IgD-negative memory B cell (primary cell): ENCODE results near the gene FHL3. TPM values are rescaled to one million over a fixed set of nuclear protein-coding genes. Genes with fewer than 3 reads are reported as not detected.

Experiments used
- H3K27ac Mint-ChIP-seq, 3 donors: one replicate each; pipeline ENCODE4 v1.8.0; 2020 to 2022; ENCODE audit warnings: mild to moderate bottlenecking in 3 of 3, mixed read lengths in 3 of 3, moderate library complexity in 1 of 3
- H3K27me3 Mint-ChIP-seq: one replicate; pipeline ENCODE4 v1.8.0; 2021; ENCODE audit warnings: mixed read lengths
- H3K36me3 Mint-ChIP-seq: one replicate; pipeline ENCODE4 v1.8.0; 2020; ENCODE audit warnings: mild to moderate bottlenecking, mixed read lengths
- H3K4me1 Mint-ChIP-seq, 3 donors: one replicate each; pipeline ENCODE4 v1.8.0; 2020 to 2022; ENCODE audit warnings: mixed read lengths in 3 of 3, mild to moderate bottlenecking in 1 of 3
- H3K4me3 Mint-ChIP-seq, 4 donors: one replicate each; pipeline ENCODE4 v1.8.0; 2020 to 2022; ENCODE audit warnings: mild to moderate bottlenecking in 4 of 4, mixed read lengths in 4 of 4, moderate library complexity in 3 of 4
- H3K9me3 Mint-ChIP-seq, 3 donors: one replicate each; pipeline ENCODE4 v1.8.0; 2020 to 2021; ENCODE audit warnings: mixed read lengths in 3 of 3, mild to moderate bottlenecking in 1 of 3
- polyA plus RNA-seq: library from polyadenylated mRNA; unstranded; fragments of 300-500 nt; fragmentation: Illumina TruSeq; gene quantifications from one replicate; pipeline ENCODE4 v1.2.3, GENCODE V29; 2021

The FHL3 gene, protein sequence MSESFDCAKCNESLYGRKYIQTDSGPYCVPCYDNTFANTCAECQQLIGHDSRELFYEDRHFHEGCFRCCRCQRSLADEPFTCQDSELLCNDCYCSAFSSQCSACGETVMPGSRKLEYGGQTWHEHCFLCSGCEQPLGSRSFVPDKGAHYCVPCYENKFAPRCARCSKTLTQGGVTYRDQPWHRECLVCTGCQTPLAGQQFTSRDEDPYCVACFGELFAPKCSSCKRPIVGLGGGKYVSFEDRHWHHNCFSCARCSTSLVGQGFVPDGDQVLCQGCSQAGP
- polyA plus RNA-seq, result 1.7 TPM

DNA sequence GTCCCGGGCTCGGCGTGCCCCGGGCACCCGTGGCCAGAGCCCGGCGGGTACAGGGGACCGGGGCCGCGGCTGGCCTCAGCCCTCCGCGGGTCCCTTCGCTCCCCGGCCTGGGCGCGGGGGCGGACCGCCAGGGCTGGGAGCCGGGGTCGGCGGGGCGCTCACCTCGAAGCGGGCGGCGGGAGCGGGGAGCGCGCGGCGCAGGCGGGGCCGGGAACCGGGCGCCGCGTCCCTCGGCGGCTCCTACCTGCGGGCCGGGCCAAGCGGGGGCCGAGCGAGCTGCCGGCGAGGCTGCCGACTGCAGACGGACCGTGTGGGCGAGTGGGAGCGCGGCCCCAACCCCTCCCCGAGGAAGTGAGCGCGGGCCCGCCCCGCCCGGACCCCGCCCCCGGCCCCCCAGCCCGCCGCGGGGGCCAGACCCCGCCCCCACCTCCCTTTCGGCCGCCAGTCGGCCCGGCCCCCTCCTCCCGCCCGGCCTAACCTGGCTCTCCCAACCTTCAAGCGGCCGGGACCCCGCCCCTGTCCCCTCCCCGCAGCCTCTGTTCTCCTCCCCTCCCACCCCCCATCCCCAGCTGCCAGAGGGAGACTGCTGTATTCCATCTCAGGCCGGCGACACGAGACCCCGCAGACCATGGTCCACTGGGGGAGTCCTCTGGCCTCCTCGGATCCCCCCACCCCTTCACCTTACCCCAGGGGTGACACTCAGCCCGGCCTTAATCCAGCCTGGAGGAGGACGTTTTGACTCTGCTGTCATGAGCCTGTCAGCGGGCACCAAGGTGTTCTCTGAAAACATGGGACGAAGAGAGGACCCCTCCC is at the start of gene FHL3:
Gene FHL3 (minus strand): TSS at position 320 of the 813 bp plus-strand sequence. CDS start 6,102 bp downstream, outside the sequence.
- Mint-ChIP-seq H3K27ac (peak within 1 kb of the TSS in 2 of 3 donors; percentile 13 to 19), H3K4me1 (peaks cover 0 to 7% (median 4%) of the 10 kb centered on the region in 3 donors), H3K36me3 (no peaks in the 10 kb centered on the region), H3K9me3 (no peaks in the 10 kb centered on the region), H3K4me3 (peak within 1 kb of the TSS; percentile 81 to 90 (median 85)), H3K27me3 (peaks cover 19% of the 10 kb centered on the region)

DNA sequence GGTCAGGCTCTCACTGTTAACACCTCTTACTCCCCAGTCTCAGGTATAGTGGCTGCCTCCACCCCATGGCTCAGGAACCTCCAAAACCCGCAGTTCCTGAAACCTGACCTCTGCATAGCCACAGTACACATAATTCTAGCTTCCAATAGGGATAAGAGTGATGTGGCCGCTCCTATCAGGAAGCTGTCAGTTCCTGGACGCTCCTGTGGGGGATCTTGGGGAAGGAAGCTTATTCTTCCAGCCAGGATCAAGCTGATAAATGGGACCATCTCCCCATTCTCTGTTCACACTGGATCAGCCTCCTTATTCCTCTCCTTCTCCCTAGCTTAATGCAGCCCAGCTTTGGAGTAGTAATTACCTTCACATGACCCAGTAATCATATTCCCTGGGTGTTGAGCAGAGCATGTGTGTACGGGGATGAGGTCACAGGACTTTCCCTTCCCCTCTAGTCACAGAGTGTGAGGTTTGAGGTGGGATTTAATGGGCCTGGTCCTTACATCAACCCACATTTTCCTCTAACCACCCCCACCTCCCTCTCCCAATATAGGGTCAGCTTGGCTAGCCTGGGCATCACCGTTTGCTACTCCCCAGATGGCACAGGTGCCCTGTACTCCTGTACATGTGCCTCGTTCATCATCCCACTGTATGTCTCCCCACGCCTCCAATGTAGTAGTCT is 48.2 kb upstream of the FHL3 start:
- no peak overlapping the region for H3K4me3 Mint-ChIP-seq
- no peaks in the 10 kb centered on the region for H3K27me3 Mint-ChIP-seq
- peaks cover 19 to 21% (median 20%) of the 10 kb centered on the region in 3 donors for H3K4me1 Mint-ChIP-seq
- no peaks in the 10 kb centered on the region for H3K9me3 Mint-ChIP-seq
- H3K27ac Mint-ChIP-seq, result peak overlapping the region in 1 of 3 donors; percentile 25
- no peaks in the 10 kb centered on the region for H3K36me3 Mint-ChIP-seq

DNA sequence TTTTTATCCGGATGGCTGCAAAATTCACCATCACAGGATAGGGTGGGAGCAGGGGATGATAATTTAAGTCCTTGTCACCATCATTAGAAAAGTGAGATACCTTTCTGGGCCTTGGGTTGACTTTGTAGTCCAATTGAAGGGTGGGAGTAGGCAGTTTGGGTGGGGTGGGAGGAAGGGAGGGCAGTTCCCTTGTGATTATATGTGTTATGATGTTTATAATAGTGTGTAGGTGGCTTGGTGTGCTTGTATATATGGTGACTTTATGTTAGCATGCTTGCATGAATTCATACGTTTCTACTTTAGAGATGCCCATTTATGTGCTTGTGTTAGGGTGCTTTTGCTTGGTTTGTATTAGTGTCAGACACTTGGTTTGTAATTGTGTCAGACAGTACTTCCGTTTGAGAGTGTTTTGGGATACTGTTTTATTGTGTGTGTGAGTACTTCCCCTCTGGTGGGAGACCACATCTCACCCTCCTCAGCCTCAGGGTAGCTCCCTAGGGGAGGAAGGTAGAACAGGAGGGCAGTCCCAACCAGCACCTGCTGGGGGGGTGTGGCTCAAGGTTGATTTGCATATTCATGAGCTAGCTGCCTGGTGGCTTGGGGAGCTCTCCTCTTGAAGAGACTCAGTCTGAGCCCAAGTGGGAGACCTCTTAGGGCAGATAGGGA is 47.6 kb upstream of the FHL3 start:
- no peaks in the 10 kb centered on the region for H3K27me3 Mint-ChIP-seq
- H3K36me3 Mint-ChIP-seq, result no peaks in the 10 kb centered on the region
- H3K9me3 Mint-ChIP-seq, result no peaks in the 10 kb centered on the region
- peak overlapping the region in 3 of 4 donors; percentile 5 to 76 (median 34) for H3K4me3 Mint-ChIP-seq
- peaks cover 19 to 21% (median 20%) of the 10 kb centered on the region in 3 donors for H3K4me1 Mint-ChIP-seq
- H3K27ac Mint-ChIP-seq, result peak overlapping the region in 2 of 3 donors; percentile 8 to 68

DNA sequence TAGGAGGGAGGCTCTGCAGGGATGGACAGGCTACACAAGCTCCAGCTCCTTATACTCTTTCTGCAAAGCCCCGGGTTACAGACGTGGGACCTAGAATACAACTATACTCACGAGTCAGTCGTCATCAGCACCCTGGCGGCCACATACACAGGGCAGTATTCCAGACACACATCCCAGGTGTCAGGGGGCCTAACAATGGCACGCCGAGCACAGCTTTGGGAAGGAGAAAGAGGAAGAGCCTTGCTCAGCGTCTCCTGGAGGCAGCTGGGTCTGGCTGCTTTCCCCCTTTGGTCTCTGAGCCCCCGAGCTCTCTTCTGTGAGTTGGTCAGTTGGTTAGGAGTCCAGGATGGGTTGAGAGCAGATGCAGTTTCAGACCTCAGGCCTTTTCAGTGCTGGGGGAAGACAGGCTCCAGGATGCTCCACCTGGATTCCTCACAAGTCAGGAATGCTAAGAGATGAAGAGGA is 45.8 kb upstream of the FHL3 start:
- Mint-ChIP-seq H3K4me1 (peaks cover 19 to 21% (median 20%) of the 10 kb centered on the region in 3 donors), H3K9me3 (no peaks in the 10 kb centered on the region), H3K27me3 (peaks cover 1% of the 10 kb centered on the region), H3K36me3 (no peaks in the 10 kb centered on the region), H3K4me3 (no peak overlapping the region), H3K27ac (no peak overlapping the region)

DNA sequence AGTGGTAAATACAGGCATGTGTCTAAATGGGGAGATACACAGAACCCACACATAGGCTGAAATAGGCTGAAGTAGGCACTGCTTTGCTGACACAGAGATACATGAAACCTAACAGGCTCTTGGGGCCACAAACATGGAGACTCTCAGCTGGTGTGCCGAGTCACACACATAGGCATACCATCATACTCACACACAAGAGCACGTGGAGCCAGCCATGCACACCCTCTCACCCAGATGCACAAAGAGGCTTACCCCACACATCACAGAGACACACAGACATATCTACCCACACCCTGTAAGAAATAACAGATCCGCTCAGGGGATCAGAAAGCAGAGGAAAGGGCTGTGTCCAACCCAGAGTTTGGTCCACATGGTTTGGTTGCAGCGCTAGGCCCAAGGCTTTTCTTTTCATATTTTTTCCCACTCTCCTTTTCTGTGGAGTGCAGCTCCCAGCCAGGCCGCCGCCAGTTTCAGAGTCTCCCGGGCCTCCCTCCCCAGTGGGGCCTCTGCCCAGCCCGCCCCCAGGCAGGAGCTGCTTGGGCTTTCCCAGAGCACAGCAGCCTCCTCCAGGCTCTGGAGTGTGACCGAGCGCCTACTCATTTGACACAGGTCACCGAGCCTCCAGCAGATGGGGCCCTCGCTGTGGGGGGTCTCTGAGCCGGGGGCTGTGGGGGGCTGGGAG is 45.2 kb upstream of the FHL3 start:
- Mint-ChIP-seq H3K27me3 (peaks cover 1% of the 10 kb centered on the region), H3K9me3 (no peaks in the 10 kb centered on the region), H3K4me3 (peak overlapping the region in 2 of 4 donors; percentile 28 to 51), H3K36me3 (no peaks in the 10 kb centered on the region), H3K4me1 (peaks cover 19 to 21% (median 20%) of the 10 kb centered on the region in 3 donors), H3K27ac (peak overlapping the region in 1 of 3 donors; percentile 16)

DNA sequence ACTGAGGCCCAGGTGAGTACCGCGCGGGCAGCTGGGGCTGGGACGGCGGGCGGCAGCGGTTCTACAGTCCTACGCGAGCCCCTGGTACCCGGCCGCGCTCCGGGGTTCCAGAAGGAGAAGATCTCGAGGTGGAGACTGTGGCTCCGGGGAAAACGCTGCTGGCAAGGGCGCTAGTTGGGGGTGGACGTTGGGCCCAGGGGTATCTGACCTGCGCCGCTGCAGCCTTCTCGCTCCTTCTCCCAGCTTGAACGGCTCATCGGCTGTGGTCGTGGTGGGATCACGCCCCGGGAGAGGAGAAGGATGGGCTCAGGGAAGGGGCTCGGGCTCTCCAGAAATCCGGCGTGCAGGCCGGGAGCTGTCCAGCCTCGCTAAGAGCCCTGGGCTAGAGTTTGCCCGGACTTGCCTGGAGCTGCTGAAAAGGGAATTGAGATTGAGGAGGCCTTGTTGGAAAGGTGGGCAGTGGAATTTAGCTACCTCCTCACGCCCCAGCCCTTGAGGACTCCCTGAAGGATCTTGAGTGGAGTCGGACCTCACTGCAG is 42.4 kb upstream of the FHL3 start:
- H3K36me3 Mint-ChIP-seq, result no peaks in the 10 kb centered on the region
- no peaks in the 10 kb centered on the region for H3K9me3 Mint-ChIP-seq
- peaks cover 20% of the 10 kb centered on the region for H3K27me3 Mint-ChIP-seq
- H3K4me1 Mint-ChIP-seq, result peaks cover 9 to 19% (median 15%) of the 10 kb centered on the region in 3 donors
- peak overlapping the region; percentile 74 to 89 (median 82) for H3K4me3 Mint-ChIP-seq
- H3K27ac Mint-ChIP-seq, result peak overlapping the region; percentile 78 to 81 (median 80)

DNA sequence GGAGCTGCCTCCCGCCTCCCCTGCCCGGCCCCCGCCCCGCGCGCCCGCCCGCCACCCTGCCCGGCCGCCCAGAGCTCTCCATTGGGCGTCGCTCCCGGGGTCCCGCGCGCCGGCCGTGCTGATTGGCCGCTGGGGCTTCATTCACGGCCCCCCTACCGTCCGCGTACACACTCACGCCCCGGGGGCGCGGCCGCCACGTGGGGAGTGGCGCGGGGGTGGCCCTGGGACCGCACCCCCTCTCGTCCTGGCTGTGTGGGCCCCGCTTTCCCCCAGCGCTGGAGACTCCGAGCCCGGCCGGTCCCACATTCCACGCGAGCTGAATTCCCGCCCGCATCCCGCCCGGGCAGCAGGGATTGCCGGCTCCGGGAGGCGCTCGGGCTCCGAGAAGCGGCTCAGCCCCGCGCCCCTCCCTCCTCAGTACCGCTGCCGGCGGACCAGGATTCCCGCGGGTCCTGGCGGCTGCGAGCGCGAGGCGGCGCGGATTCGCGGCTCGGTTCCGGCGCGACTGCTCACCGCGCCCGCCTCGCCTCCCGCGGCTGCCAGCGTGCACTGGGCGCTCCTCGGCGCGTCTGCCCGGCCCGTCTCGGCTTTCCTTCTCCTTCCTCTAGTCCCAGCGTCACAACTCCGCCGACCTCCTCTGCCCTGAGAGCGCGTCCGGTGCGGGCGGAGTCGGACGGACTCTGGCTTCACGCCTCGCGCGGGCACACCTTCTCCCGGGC is 41.7 kb upstream of the FHL3 start:
- Mint-ChIP-seq H3K4me3 (peak overlapping the region; percentile 74 to 89 (median 82)), H3K27ac (peak overlapping the region; percentile 78 to 81 (median 80)), H3K27me3 (peaks cover 24% of the 10 kb centered on the region), H3K4me1 (peaks cover 6 to 12% (median 8%) of the 10 kb centered on the region in 3 donors), H3K36me3 (no peaks in the 10 kb centered on the region), H3K9me3 (no peaks in the 10 kb centered on the region)

DNA sequence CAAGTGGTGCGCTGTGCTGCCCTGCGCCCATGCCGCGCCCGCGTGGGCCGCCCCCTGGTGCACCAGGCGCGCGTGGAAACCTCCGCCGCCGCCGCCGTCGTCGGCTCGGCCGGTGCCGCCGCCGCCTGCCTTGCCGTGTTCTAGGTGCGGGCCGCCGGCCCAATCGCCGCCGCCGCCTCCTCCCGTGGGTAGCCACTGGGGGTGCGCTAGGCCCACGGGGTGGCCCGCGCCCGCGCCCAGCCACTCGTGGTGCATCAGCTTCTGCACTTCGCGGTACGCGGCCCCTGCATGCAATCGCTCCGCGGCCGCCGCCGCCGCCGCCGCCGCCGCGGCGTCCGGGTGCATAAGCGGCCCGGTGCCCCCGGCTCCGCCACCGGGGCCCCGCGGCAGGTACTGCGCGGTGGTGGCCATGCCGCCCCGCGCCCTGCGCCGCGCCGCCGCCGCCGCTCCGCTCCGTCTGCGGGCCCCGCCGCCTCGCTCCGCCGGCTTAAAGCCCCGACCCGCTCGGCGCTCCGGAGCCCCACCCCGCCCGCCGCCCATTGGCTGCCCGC is 41.1 kb upstream of the FHL3 start, which contains the start of gene POU3F1:
Gene POU3F1 (minus strand): TSS at position 461 of the 551 bp plus-strand sequence. CDS start 50 bp downstream, at position 411.
- peak within 1 kb of the TSS; percentile 74 to 89 (median 82) for H3K4me3 Mint-ChIP-seq
- H3K9me3 Mint-ChIP-seq, result peaks cover 0 to 1% (median 0%) of the 10 kb centered on the region in 3 donors
- H3K4me1 Mint-ChIP-seq, result peaks cover 3 to 11% (median 5%) of the 10 kb centered on the region in 3 donors
- H3K27me3 Mint-ChIP-seq, result peaks cover 29% of the 10 kb centered on the region
- H3K27ac Mint-ChIP-seq, result peak within 1 kb of the TSS; percentile 78 to 81 (median 80)
- no peaks in the 10 kb centered on the region for H3K36me3 Mint-ChIP-seq

DNA sequence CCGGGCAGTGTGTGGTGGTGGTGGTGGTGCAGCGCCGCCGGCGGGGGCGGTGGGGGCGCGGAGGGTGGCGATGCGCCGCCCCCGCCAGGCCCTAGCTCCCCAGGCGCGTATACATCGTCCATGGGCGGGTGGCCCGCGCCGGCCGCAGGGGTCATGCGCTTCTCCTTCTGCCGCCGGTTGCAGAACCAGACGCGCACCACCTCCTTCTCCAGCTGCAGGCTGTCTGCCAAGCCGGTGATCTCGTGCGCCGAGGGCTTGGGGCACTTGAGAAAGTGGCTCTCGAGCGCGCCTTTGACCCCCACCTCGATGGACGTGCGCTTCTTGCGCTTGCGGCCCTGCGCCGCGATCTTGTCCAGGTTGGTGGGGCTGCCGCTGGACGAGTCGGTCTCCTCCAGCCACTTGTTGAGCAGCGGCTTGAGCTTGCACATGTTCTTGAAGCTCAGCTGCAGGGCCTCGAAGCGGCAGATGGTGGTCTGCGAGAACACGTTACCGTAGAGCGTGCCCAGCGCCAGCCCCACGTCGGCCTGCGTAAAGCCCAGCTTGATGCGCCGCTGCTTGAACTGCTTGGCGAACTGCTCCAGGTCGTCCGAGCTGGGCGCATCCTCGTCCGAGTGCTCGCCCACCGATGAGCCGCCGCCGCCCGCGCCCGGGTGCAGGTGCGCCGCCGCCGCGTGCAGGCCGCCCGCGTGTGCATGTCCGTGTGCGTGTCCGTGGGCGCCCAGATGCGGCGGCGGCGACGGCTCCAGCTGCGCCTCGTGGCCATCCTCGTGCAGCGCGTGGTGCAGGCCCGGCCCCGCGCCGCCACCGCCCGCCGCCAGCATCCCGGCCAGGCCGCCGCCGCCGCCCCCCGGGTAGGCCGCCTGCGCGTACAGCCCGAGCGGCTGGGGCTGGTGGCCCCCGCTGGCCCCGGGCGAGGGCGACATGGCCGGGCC is 40.4 kb upstream of the FHL3 start:
- H3K4me1 Mint-ChIP-seq, result peaks cover 3 to 11% (median 5%) of the 10 kb centered on the region in 3 donors
- peak overlapping the region in 3 of 4 donors; percentile 3 to 65 (median 50) for H3K4me3 Mint-ChIP-seq
- peaks cover 29% of the 10 kb centered on the region for H3K27me3 Mint-ChIP-seq
- H3K36me3 Mint-ChIP-seq, result no peaks in the 10 kb centered on the region
- H3K27ac Mint-ChIP-seq, result peak overlapping the region in 2 of 3 donors; percentile 32 to 63
- peaks cover 0 to 1% (median 0%) of the 10 kb centered on the region in 3 donors for H3K9me3 Mint-ChIP-seq

DNA sequence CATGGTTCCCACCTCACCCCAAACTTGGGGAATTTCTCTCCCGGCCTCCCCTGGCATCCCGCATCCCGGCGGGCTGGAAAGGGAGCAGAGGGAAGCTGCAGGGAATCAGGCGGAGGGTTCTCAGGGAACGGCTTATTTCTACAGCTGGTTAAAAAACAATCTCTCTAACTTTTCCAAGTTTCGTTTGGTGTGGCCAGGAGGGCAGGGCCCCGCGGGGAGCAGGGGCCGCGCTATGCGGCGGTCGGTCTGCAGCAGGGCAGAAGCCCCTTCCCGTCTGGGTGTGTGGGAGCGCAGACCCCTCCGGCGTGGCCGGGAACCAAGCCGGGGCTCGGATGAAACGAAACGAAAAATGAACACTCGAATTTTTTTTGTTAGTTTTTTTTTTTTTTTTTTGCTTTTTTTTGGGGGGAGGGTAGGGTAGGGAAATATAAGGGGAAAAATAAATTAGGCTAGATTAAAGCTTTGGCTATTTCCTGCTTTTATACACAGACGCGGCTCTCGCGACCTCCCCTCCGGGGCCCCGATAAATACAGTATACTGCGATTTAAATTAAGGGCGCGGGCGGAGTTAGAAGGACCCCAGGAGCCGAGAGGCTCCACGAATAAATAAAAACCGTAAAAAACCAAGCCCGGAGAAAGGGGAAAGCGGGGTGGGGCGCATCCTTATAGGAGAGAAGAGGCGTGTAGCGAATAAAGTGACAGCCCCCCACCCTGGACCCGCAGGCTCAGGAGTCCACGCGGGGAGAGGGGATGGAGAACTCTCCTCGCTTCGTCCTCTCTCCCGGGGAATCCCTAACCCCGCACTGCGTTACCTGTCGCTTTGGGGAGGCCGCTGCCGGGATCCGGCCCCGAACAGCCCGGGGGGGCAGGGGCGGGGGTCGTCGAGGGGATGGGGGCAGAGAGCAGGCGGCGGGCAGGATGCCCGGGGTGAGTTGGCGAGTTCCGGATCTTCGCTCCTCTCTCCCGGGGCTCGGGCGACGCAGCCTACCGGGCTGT is 39.2 kb upstream of the FHL3 start:
- peaks cover 2 to 7% (median 5%) of the 10 kb centered on the region in 3 donors for H3K4me1 Mint-ChIP-seq
- H3K27ac Mint-ChIP-seq, result no peak overlapping the region
- peaks cover 29% of the 10 kb centered on the region for H3K27me3 Mint-ChIP-seq
- peak overlapping the region; percentile 64 to 91 (median 76) for H3K4me3 Mint-ChIP-seq
- H3K36me3 Mint-ChIP-seq, result no peaks in the 10 kb centered on the region
- peaks cover 0 to 1% (median 0%) of the 10 kb centered on the region in 3 donors for H3K9me3 Mint-ChIP-seq
